ENCODE measurements around the gene TIGIT. TPM values are rescaled to one million over a fixed set of nuclear protein-coding genes. Genes with fewer than 3 reads are reported as not detected.

TIGIT gene
- total RNA-seq, 1 donor from 2014 or later: not detected

- no peak overlapping the region for H3K9ac ChIP-seq (ENCODE audit: low read depth in 1 of 3, low read length in 3 of 3)
- H3K27me3 ChIP-seq (ENCODE audit: control insufficient read depth in 3 of 3, insufficient read depth in 3 of 3, low read length in 3 of 3): no peaks in the 10 kb centered on the region
- no peaks in the 10 kb centered on the region for H3K36me3 ChIP-seq (ENCODE audit: control insufficient read depth in 3 of 3, insufficient read depth in 3 of 3, low read length in 3 of 3)
- H3K27ac ChIP-seq (ENCODE audit: low read depth, low read length): no peak overlapping the region
- no peak overlapping the region for H3K4me3 ChIP-seq (ENCODE audit: low read length in 3 of 3)
- H3K9me3 ChIP-seq (ENCODE audit: control insufficient read depth in 3 of 3, low read length in 3 of 3): no peaks in the 10 kb centered on the region
- H3K4me1 ChIP-seq (ENCODE audit: control insufficient read depth in 3 of 3, insufficient read depth in 3 of 3, low read length in 3 of 3): no peaks in the 10 kb centered on the region
These were observed 8.1 kb upstream of the TIGIT start for GRCh38 chr3:114285648-114286230.

GRCh38 chr3:114286266-114286665, 7.6 kb upstream of the TIGIT start:
- Histone ChIP-seq H3K9ac (ENCODE audit: low read depth in 1 of 3, low read length in 3 of 3) (no peak overlapping the region), H3K27me3 (ENCODE audit: control insufficient read depth in 3 of 3, insufficient read depth in 3 of 3, low read length in 3 of 3) (no peaks in the 10 kb centered on the region), H3K4me3 (ENCODE audit: low read length in 3 of 3) (no peak overlapping the region), H3K9me3 (ENCODE audit: control insufficient read depth in 3 of 3, low read length in 3 of 3) (no peaks in the 10 kb centered on the region), H3K27ac (ENCODE audit: low read depth, low read length) (no peak overlapping the region), H3K4me1 (ENCODE audit: control insufficient read depth in 3 of 3, insufficient read depth in 3 of 3, low read length in 3 of 3) (no peaks in the 10 kb centered on the region), H3K36me3 (ENCODE audit: control insufficient read depth in 3 of 3, insufficient read depth in 3 of 3, low read length in 3 of 3) (no peaks in the 10 kb centered on the region)

GRCh38 chr3:114290911-114291901, 2.6 kb upstream of the TIGIT start:
- Histone ChIP-seq H3K27ac (ENCODE audit: low read depth, low read length) (no peak overlapping the region), H3K9ac (ENCODE audit: low read depth in 1 of 3, low read length in 3 of 3) (no peak overlapping the region), H3K4me3 (ENCODE audit: low read length in 3 of 3) (no peak overlapping the region), H3K36me3 (ENCODE audit: control insufficient read depth in 3 of 3, insufficient read depth in 3 of 3, low read length in 3 of 3) (no peaks in the 10 kb centered on the region), H3K4me1 (ENCODE audit: control insufficient read depth in 3 of 3, insufficient read depth in 3 of 3, low read length in 3 of 3) (no peaks in the 10 kb centered on the region), H3K27me3 (ENCODE audit: control insufficient read depth in 3 of 3, insufficient read depth in 3 of 3, low read length in 3 of 3) (no peaks in the 10 kb centered on the region), H3K9me3 (ENCODE audit: control insufficient read depth in 3 of 3, low read length in 3 of 3) (no peaks in the 10 kb centered on the region)

- no peaks in the 10 kb centered on the region for H3K9me3 ChIP-seq (ENCODE audit: control insufficient read depth in 3 of 3, low read length in 3 of 3)
- H3K36me3 ChIP-seq (ENCODE audit: control insufficient read depth in 3 of 3, insufficient read depth in 3 of 3, low read length in 3 of 3): no peaks in the 10 kb centered on the region
- no peak overlapping the region for H3K9ac ChIP-seq (ENCODE audit: low read depth in 1 of 3, low read length in 3 of 3)
- no peaks in the 10 kb centered on the region for H3K4me1 ChIP-seq (ENCODE audit: control insufficient read depth in 3 of 3, insufficient read depth in 3 of 3, low read length in 3 of 3)
- no peak overlapping the region for H3K27ac ChIP-seq (ENCODE audit: low read depth, low read length)
- no peaks in the 10 kb centered on the region for H3K27me3 ChIP-seq (ENCODE audit: control insufficient read depth in 3 of 3, insufficient read depth in 3 of 3, low read length in 3 of 3)
- no peak overlapping the region for H3K4me3 ChIP-seq (ENCODE audit: low read length in 3 of 3)
These were observed 1.2 kb downstream of the TIGIT start for GRCh38 chr3:114294940-114295480.

- H3K27me3 ChIP-seq (ENCODE audit: control insufficient read depth in 3 of 3, insufficient read depth in 3 of 3, low read length in 3 of 3): no peaks in the 10 kb centered on the region
- H3K4me1 ChIP-seq (ENCODE audit: control insufficient read depth in 3 of 3, insufficient read depth in 3 of 3, low read length in 3 of 3): no peaks in the 10 kb centered on the region
- no peak overlapping the region for H3K4me3 ChIP-seq (ENCODE audit: low read length in 3 of 3)
- no peaks in the 10 kb centered on the region for H3K36me3 ChIP-seq (ENCODE audit: control insufficient read depth in 3 of 3, insufficient read depth in 3 of 3, low read length in 3 of 3)
- no peak overlapping the region for H3K9ac ChIP-seq (ENCODE audit: low read depth in 1 of 3, low read length in 3 of 3)
- H3K27ac ChIP-seq (ENCODE audit: low read depth, low read length): no peak overlapping the region
- no peaks in the 10 kb centered on the region for H3K9me3 ChIP-seq (ENCODE audit: control insufficient read depth in 3 of 3, low read length in 3 of 3)
These were observed 2.1 kb downstream of the TIGIT start for GRCh38 chr3:114295946-114296345.

- Histone ChIP-seq H3K9ac (ENCODE audit: low read depth in 1 of 3, low read length in 3 of 3) (no peak overlapping the region), H3K9me3 (ENCODE audit: control insufficient read depth in 3 of 3, low read length in 3 of 3) (no peaks in the 10 kb centered on the region), H3K36me3 (ENCODE audit: control insufficient read depth in 3 of 3, insufficient read depth in 3 of 3, low read length in 3 of 3) (no peaks in the 10 kb centered on the region), H3K4me1 (ENCODE audit: control insufficient read depth in 3 of 3, insufficient read depth in 3 of 3, low read length in 3 of 3) (no peaks in the 10 kb centered on the region), H3K4me3 (ENCODE audit: low read length in 3 of 3) (no peak overlapping the region), H3K27ac (ENCODE audit: low read depth, low read length) (no peak overlapping the region), H3K27me3 (ENCODE audit: control insufficient read depth in 3 of 3, insufficient read depth in 3 of 3, low read length in 3 of 3) (no peaks in the 10 kb centered on the region)
These were observed 5.6 kb downstream of the TIGIT start for GRCh38 chr3:114299421-114299820.

GRCh38 chr3:114299941-114300624, 6.3 kb downstream of the TIGIT start:
- Histone ChIP-seq H3K4me3 (ENCODE audit: low read length in 3 of 3) (no peak overlapping the region), H3K9me3 (ENCODE audit: control insufficient read depth in 3 of 3, low read length in 3 of 3) (no peaks in the 10 kb centered on the region), H3K27me3 (ENCODE audit: control insufficient read depth in 3 of 3, insufficient read depth in 3 of 3, low read length in 3 of 3) (no peaks in the 10 kb centered on the region), H3K27ac (ENCODE audit: low read depth, low read length) (no peak overlapping the region), H3K36me3 (ENCODE audit: control insufficient read depth in 3 of 3, insufficient read depth in 3 of 3, low read length in 3 of 3) (no peaks in the 10 kb centered on the region), H3K4me1 (ENCODE audit: control insufficient read depth in 3 of 3, insufficient read depth in 3 of 3, low read length in 3 of 3) (no peaks in the 10 kb centered on the region), H3K9ac (ENCODE audit: low read depth in 1 of 3, low read length in 3 of 3) (no peak overlapping the region)

- Histone ChIP-seq H3K9me3 (ENCODE audit: control insufficient read depth in 3 of 3, low read length in 3 of 3) (no peaks in the 10 kb centered on the region), H3K36me3 (ENCODE audit: control insufficient read depth in 3 of 3, insufficient read depth in 3 of 3, low read length in 3 of 3) (no peaks in the 10 kb centered on the region), H3K4me1 (ENCODE audit: control insufficient read depth in 3 of 3, insufficient read depth in 3 of 3, low read length in 3 of 3) (no peaks in the 10 kb centered on the region), H3K4me3 (ENCODE audit: low read length in 3 of 3) (no peak overlapping the region), H3K27me3 (ENCODE audit: control insufficient read depth in 3 of 3, insufficient read depth in 3 of 3, low read length in 3 of 3) (no peaks in the 10 kb centered on the region), H3K9ac (ENCODE audit: low read depth in 1 of 3, low read length in 3 of 3) (no peak overlapping the region), H3K27ac (ENCODE audit: low read depth, low read length) (no peak overlapping the region)
These were observed 13.5 kb downstream of the TIGIT start for GRCh38 chr3:114307222-114307830.

GRCh38 chr3:114307832-114308231, 14.0 kb downstream of the TIGIT start:
- Histone ChIP-seq H3K36me3 (ENCODE audit: control insufficient read depth in 3 of 3, insufficient read depth in 3 of 3, low read length in 3 of 3) (no peaks in the 10 kb centered on the region), H3K27ac (ENCODE audit: low read depth, low read length) (no peak overlapping the region), H3K4me3 (ENCODE audit: low read length in 3 of 3) (no peak overlapping the region), H3K9me3 (ENCODE audit: control insufficient read depth in 3 of 3, low read length in 3 of 3) (no peaks in the 10 kb centered on the region), H3K9ac (ENCODE audit: low read depth in 1 of 3, low read length in 3 of 3) (no peak overlapping the region), H3K4me1 (ENCODE audit: control insufficient read depth in 3 of 3, insufficient read depth in 3 of 3, low read length in 3 of 3) (no peaks in the 10 kb centered on the region), H3K27me3 (ENCODE audit: control insufficient read depth in 3 of 3, insufficient read depth in 3 of 3, low read length in 3 of 3) (no peaks in the 10 kb centered on the region)
